ENCODE results near the gene BBS9.

The BBS9 gene

DNA sequence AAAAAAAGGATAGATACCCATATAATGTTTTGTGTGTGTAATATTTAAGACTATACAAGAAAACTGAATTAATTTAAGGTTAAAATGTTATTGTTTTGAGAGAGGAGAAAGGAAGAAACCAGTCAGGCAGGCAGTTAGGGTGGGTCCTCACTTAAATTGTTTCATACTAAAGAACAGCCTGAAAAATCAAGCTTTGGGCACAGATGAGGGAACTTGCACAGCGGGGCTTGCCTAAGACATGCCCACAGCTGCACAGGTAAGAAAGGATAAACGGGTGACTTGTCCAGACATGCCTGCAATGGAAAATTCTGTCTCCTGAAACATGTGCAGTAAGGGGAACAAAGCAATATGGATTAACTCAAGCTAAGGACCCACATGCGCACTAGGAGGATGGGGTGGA, 158.4 kb downstream of the BBS9 start:
- no peak for TF ChIP-seq EZH2phosphoT487 (IDR thresholded peaks at IDR 0.05; ENCODE audit: low read length)
- TF ChIP-seq, protein P1, sequence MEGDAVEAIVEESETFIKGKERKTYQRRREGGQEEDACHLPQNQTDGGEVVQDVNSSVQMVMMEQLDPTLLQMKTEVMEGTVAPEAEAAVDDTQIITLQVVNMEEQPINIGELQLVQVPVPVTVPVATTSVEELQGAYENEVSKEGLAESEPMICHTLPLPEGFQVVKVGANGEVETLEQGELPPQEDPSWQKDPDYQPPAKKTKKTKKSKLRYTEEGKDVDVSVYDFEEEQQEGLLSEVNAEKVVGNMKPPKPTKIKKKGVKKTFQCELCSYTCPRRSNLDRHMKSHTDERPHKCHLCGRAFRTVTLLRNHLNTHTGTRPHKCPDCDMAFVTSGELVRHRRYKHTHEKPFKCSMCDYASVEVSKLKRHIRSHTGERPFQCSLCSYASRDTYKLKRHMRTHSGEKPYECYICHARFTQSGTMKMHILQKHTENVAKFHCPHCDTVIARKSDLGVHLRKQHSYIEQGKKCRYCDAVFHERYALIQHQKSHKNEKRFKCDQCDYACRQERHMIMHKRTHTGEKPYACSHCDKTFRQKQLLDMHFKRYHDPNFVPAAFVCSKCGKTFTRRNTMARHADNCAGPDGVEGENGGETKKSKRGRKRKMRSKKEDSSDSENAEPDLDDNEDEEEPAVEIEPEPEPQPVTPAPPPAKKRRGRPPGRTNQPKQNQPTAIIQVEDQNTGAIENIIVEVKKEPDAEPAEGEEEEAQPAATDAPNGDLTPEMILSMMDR (IDR thresholded peaks at IDR 0.05; ENCODE audit: low read length) = no peak
- no peak for TF ChIP-seq EZH2 (optimal IDR thresholded peaks at IDR 0.05; ENCODE audit: low read depth, low read length)
- no peaks in the 10 kb centered on the region for H3K36me3 ChIP-seq (replicated peaks; ENCODE audit: insufficient read depth, low read length)
- H3K4me3 ChIP-seq (ENCODE audit: low read length) = no peak overlapping the region
- H4K20me1 ChIP-seq (ENCODE audit: insufficient read depth, low read length) = no peaks in the 10 kb centered on the region
- no peaks in the 10 kb centered on the region for H3K9me3 ChIP-seq (replicated peaks; ENCODE audit: insufficient read depth, low read length)
- H3K9me2 ChIP-seq (replicated peaks; ENCODE audit: insufficient read depth, low read length) = no peaks in the 10 kb centered on the region
- H3K4me2 ChIP-seq (ENCODE audit: low read depth, low read length) = no peak overlapping the region
- DNase-seq = no peak
- H3K27me3 ChIP-seq (replicated peaks; ENCODE audit: insufficient read depth, low read length) = no peaks in the 10 kb centered on the region
- no peaks in the 10 kb centered on the region for H3K79me2 ChIP-seq (ENCODE audit: low read length)
- H3K4me1 ChIP-seq (ENCODE audit: low read length) = no peaks in the 10 kb centered on the region
- no peak overlapping the region for H3K27ac ChIP-seq (ENCODE audit: low read length)
- H3K9ac ChIP-seq (ENCODE audit: low read length) = no peak overlapping the region
- H2AFZ ChIP-seq (ENCODE audit: low read length) = no peak overlapping the region
- H3F3A ChIP-seq (ENCODE audit: insufficient read depth, low read length) = no peaks in the 10 kb centered on the region

DNA sequence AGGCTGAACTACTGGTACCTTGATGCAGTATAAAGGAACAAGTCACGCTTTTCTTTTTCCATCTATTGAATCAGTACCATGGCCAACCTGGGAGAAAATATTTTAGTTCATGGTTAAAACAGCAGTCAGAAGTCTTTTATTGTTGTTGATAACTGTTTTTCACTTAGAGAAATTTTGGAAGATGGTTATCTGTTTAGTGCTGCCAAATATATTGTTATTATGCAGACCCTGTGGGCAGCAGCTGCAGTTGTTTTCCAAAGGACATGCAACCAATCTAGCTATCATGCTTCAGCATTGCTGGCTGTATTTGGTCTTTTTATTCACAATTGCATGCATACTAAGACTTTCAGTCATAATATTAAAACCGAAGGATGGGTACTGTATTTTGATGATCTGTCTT, 169.5 kb downstream of the BBS9 start:
- H3K79me2 ChIP-seq (ENCODE audit: low read length) = no peaks in the 10 kb centered on the region
- no peaks in the 10 kb centered on the region for H3K36me3 ChIP-seq (replicated peaks; ENCODE audit: insufficient read depth, low read length)
- no peaks in the 10 kb centered on the region for H3K27me3 ChIP-seq (replicated peaks; ENCODE audit: insufficient read depth, low read length)
- no peak overlapping the region for H2AFZ ChIP-seq (ENCODE audit: low read length)
- H3K9me2 ChIP-seq (replicated peaks; ENCODE audit: insufficient read depth, low read length) = no peaks in the 10 kb centered on the region
- no peaks in the 10 kb centered on the region for H4K20me1 ChIP-seq (ENCODE audit: insufficient read depth, low read length)
- TF ChIP-seq, protein P1 (IDR thresholded peaks at IDR 0.05; ENCODE audit: low read length) = no peak
- TF ChIP-seq EZH2 (optimal IDR thresholded peaks at IDR 0.05; ENCODE audit: low read depth, low read length) (no peak), EZH2phosphoT487 (IDR thresholded peaks at IDR 0.05; ENCODE audit: low read length) (no peak)
- DNase-seq = no peak
- H3K9me3 ChIP-seq (replicated peaks; ENCODE audit: insufficient read depth, low read length) = no peaks in the 10 kb centered on the region
- H3F3A ChIP-seq (ENCODE audit: insufficient read depth, low read length) = no peaks in the 10 kb centered on the region
- H3K4me1 ChIP-seq (ENCODE audit: low read length) = no peaks in the 10 kb centered on the region
- no peak overlapping the region for H3K27ac ChIP-seq (ENCODE audit: low read length)
- no peak overlapping the region for H3K4me3 ChIP-seq (ENCODE audit: low read length)
- H3K9ac ChIP-seq (ENCODE audit: low read length) = no peak overlapping the region
- no peak overlapping the region for H3K4me2 ChIP-seq (ENCODE audit: low read depth, low read length)

DNA sequence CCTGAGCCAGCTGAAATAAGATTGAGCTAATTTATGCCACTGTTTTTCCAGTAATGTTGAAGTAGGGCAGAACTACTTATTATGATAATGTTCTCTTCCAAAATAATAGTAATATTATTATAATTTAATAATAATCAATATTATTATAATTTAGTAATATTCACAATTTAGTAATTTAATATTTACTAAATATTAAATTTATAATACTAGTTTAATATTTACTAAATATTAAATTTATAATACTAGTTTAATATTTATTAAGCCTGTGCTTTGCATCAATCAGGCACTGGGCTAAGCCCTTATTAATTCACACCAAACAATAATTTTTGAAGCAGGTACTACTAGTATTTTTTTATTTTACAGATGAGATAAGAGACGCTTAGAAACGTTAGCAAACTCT, 170.1 kb downstream of the BBS9 start:
- Histone ChIP-seq H3K9ac (ENCODE audit: low read length) (no peak overlapping the region), H3F3A (ENCODE audit: insufficient read depth, low read length) (no peaks in the 10 kb centered on the region), H3K9me3 (replicated peaks; ENCODE audit: insufficient read depth, low read length) (no peaks in the 10 kb centered on the region), H3K4me1 (ENCODE audit: low read length) (no peaks in the 10 kb centered on the region), H3K27ac (ENCODE audit: low read length) (no peak overlapping the region), H3K79me2 (ENCODE audit: low read length) (no peaks in the 10 kb centered on the region), H3K4me3 (ENCODE audit: low read length) (no peak overlapping the region), H4K20me1 (ENCODE audit: insufficient read depth, low read length) (no peaks in the 10 kb centered on the region), H2AFZ (ENCODE audit: low read length) (no peak overlapping the region), H3K36me3 (replicated peaks; ENCODE audit: insufficient read depth, low read length) (no peaks in the 10 kb centered on the region), H3K9me2 (replicated peaks; ENCODE audit: insufficient read depth, low read length) (no peaks in the 10 kb centered on the region), H3K27me3 (replicated peaks; ENCODE audit: insufficient read depth, low read length) (no peaks in the 10 kb centered on the region), H3K4me2 (ENCODE audit: low read depth, low read length) (no peak overlapping the region)
- no peak for TF ChIP-seq EZH2 (optimal IDR thresholded peaks at IDR 0.05; ENCODE audit: low read depth, low read length)
- TF ChIP-seq, protein P1 (IDR thresholded peaks at IDR 0.05; ENCODE audit: low read length) = no peak
- no peak for TF ChIP-seq EZH2phosphoT487 (IDR thresholded peaks at IDR 0.05; ENCODE audit: low read length)
- no peak for DNase-seq
